OCI-LY7 (cell line): Measurements from ENCODE around the gene DSE.

Experiments used
- EZH2phosphoT487 ChIP-seq: fragments of 200-600 bp; sonication (generic); IDR thresholded peaks from 2 replicates; pipeline ENCODE4 v1.6.1; 2018; ENCODE audit warnings: low read depth, borderline replicate concordance, mild to moderate bottlenecking, mixed run types, antibody characterized with exemption, low read length, moderate library complexity, mixed read lengths
- TF ChIP-seq, protein P1 (sequence below): fragments of 200-600 bp; sonication (generic); conservative IDR thresholded peaks from 2 replicates; pipeline ENCODE4 v1.5.1; 2014; ENCODE audit warnings: mild to moderate bottlenecking, antibody characterized with exemption, low read length, moderate library complexity, mixed read lengths

DNA sequence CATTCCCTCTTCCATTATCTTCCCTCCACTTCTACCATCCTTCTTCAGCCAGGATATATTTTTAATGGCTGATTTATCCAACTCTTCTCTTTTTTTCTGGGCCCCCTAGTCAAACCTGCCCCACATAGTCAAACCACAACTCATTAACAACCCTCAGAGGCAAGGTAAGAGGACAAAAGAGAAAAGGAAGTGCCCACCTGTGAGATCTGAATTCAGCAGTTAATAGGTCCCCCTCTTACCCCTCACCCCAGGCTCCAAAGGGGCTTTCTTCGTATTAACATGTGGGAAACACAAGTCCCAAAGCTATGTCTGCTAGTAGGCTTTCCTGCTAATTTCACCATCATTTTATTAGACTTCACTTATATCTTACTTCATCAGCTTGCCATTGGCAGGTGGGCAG lies 46.9 kb upstream of the DSE start:
- TF ChIP-seq, protein P1, sequence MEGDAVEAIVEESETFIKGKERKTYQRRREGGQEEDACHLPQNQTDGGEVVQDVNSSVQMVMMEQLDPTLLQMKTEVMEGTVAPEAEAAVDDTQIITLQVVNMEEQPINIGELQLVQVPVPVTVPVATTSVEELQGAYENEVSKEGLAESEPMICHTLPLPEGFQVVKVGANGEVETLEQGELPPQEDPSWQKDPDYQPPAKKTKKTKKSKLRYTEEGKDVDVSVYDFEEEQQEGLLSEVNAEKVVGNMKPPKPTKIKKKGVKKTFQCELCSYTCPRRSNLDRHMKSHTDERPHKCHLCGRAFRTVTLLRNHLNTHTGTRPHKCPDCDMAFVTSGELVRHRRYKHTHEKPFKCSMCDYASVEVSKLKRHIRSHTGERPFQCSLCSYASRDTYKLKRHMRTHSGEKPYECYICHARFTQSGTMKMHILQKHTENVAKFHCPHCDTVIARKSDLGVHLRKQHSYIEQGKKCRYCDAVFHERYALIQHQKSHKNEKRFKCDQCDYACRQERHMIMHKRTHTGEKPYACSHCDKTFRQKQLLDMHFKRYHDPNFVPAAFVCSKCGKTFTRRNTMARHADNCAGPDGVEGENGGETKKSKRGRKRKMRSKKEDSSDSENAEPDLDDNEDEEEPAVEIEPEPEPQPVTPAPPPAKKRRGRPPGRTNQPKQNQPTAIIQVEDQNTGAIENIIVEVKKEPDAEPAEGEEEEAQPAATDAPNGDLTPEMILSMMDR: no peak
- TF ChIP-seq EZH2phosphoT487: no peak
